Measurements from ENCODE around the gene GCNT2.
"Not testable (repeated sequence)": the region's sequence is repeated elsewhere in the genome, so short reads cannot be mapped to it uniquely, and the experiment has no call there.

GCNT2 gene

DNA sequence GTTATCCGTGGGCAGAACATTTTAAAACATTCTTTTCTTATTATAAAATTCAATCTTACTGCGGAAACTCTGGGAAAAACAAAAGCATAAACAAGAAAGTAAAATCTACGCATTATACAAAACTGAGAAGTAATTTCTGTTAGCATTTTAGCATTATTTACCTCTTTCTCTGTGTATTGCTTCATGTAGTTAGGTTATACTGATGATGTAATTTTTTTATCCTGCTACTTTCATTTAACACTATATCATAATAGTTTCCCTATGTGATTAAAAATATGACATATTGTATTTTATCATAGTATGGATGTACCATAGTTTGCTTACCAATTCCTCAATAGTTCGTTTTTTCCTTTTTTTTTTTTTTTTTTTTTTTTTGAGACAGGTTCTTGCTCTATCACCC is 4.2 kb upstream of the GCNT2 start:
- TF ChIP-seq, protein P1, sequence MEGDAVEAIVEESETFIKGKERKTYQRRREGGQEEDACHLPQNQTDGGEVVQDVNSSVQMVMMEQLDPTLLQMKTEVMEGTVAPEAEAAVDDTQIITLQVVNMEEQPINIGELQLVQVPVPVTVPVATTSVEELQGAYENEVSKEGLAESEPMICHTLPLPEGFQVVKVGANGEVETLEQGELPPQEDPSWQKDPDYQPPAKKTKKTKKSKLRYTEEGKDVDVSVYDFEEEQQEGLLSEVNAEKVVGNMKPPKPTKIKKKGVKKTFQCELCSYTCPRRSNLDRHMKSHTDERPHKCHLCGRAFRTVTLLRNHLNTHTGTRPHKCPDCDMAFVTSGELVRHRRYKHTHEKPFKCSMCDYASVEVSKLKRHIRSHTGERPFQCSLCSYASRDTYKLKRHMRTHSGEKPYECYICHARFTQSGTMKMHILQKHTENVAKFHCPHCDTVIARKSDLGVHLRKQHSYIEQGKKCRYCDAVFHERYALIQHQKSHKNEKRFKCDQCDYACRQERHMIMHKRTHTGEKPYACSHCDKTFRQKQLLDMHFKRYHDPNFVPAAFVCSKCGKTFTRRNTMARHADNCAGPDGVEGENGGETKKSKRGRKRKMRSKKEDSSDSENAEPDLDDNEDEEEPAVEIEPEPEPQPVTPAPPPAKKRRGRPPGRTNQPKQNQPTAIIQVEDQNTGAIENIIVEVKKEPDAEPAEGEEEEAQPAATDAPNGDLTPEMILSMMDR (conservative IDR thresholded peaks at IDR 0.05; ENCODE audit: low read length), result no peak
- DNase-seq (ENCODE audit: low read depth), result no peak
- H3K4me3 ChIP-seq (ENCODE audit: low read length), result no peak overlapping the region

DNA sequence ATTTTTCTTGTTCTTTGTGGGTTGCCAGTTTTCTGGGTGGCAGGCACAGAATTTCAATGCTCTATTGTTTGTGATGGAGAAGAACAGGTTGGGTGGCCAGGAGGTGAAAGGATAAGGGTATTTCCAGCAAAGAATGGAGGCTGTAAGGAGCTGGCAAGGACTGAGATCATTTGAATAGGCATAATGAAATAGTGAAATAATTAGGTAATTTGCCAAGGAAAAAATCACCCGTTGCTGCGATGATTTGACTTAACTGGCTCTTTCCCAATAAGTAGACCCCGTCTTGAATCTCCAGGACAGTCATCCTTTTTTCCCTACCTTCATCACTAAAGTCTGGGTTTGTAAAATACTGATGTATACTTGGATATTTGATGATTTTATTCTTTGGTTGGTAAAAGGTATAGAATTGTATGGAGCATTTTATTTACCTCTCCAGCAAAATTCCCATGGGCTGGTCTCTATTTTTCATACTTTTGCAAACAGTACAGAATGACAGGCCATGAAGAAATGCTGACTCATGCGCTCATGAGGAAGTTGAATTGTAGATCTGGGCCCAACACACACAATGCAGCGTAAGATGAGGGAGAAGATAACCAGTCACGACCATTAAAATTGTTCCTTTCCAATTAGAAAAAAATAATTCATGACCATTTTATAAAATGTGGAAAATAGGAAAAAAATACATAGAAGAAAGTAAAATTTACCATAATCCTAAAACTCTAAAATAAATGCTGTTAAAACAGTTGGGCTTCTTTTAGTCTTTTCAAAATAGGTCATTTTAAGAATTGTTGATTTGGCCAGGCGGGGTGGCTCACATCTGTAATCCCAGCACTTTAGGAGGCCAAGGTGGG is 2.4 kb upstream of the GCNT2 start:
- no peak for DNase-seq (ENCODE audit: low read depth)
- TF ChIP-seq, protein P1 (conservative IDR thresholded peaks at IDR 0.05; ENCODE audit: low read length), result no peak
- no peak overlapping the region for H3K4me3 ChIP-seq (ENCODE audit: low read length)

DNA sequence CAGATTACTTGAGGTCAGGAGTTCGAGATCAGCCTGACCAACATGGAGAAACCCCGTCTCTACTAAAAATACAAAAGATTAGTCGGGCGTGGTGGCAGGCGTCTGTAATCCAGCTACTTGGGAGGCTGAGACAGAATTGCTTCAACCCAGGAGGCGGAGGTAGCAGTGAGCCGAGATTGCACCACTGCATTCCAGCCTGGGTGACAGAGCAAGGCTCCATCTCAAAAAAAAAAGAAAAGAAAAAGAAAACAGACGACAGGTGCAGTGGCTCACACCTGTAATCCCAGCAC is 1.8 kb upstream of the GCNT2 start:
- not testable (repeated sequence) for DNase-seq (ENCODE audit: low read depth); H3K4me3 ChIP-seq (ENCODE audit: low read length)

DNA sequence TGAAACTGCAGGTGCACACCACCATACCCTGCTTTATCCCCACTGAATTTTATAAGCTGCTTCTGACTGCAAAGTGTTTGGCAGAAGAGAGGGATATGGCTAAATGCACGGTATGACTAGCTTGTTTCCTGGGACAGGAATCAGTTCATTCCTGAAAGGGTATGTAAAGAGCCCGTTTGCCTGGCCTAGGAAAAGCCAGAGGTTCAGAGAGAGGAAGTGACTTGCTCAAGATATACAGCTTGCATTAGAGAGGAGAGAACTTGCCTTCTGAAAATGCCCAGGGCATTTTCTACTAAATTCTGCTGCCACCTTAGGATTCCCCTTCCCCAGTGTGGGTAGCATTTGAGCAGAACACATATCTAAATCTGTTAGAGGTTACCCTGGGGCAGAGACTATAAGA is 683 bp upstream of the GCNT2 start:
- no peak overlapping the region for H3K4me3 ChIP-seq (ENCODE audit: low read length)
- TF ChIP-seq, protein P1 (conservative IDR thresholded peaks at IDR 0.05; ENCODE audit: low read length), result no peak
- DNase-seq (ENCODE audit: low read depth), result no peak

DNA sequence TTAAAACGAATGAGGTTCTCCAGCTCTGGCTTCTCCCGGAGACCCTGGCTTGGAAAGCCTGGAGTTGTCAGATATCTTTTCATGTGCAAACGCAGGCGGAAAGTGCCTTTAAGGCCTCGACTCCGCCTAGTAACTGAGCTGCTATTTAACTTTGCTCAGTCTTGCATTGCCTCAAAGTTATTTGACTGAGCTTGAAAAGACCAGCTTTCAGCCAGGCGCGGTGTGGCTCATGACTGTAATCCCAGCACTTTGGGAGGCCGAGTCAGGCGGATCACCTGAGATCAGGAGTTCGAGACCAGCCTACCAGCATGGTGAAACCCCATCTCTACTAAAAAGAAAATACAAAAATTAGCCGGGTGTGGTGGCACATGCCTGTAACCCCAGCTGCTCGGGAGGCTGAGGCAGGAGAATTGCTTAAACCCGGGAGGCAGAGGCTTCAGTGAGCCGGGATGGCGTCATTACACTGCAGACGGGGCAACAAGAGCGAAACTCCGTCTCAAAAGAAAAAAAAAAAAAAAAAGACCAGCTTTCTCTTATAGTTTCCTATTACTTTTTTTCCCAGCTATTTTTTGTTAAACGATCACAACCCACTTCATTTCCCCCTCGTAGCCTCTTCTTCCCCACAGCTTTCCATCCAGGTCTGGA is 1.9 kb downstream of the GCNT2 start:
- no peak overlapping the region for H3K4me3 ChIP-seq (ENCODE audit: low read length)
- no peak for DNase-seq (ENCODE audit: low read depth)
- TF ChIP-seq, protein P1 (conservative IDR thresholded peaks at IDR 0.05; ENCODE audit: low read length), result no peak

DNA sequence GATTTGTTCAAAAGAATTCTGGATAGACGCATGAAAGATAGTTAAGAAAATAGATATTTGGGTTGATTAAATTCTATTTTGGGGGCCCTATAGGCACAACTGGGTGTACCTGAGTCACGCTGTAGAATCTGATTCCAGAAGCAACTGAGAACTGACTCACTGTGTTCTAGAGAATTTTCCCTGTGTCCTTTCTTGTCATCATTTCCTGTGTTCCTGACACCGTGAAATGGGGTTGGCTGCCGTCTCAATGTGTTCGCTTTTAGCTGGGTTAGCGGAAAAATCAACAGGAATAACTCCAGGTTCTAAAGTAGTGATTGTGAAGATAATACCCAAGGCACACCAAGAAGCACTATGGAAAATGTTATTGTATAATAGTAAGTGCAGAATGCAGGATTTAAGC is 5.0 kb downstream of the GCNT2 start:
- TF ChIP-seq, protein P1 (conservative IDR thresholded peaks at IDR 0.05; ENCODE audit: low read length), result no peak
- H3K4me3 ChIP-seq (ENCODE audit: low read length), result no peak overlapping the region
- DNase-seq (ENCODE audit: low read depth), result no peak

DNA sequence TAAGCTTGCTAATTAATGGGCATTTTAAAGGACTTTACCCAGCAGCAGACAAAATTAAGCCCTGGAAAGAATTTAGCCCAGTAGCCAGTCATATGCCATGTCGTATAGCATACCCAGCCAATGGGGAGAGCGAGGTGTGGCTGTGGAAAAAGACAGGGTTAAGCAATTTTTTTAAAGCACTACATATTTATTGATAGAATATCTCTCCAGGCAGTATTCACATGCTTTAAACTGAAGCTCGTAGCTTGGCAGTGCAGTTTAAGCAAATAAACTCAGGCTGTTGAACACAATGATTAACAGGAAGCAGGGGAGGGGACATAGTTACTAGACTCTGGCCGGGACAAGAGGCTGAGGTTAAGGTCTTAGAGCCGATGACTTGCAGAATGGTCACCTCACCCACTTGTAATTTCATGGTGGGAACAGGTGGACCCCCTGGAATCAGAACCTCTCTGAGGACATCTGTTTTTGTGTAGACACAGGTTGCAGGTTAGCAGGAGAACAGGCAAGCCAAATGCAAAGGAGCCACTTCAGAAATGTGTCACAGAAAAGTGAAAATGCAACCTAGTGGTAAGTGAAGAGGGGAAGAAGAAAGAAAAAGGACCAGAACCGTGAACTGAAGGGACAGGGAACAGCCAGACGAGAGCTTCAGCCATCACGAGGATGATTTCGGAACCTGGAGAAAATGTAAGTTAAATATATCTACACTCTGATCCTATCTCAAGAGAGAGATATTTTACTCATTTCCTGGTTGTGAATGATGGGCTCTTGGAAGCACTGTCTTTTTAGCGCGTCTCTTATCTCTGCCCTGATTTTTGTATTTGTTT is 7.2 kb downstream of the GCNT2 start:
- TF ChIP-seq, protein P1 (conservative IDR thresholded peaks at IDR 0.05; ENCODE audit: low read length), result no peak
- no peak overlapping the region for H3K4me3 ChIP-seq (ENCODE audit: low read length)
- no peak for DNase-seq (ENCODE audit: low read depth)
